KBM-7 (cell line): ENCODE results near the gene UGDH.
"Not testable (repeated sequence)": the region's sequence is repeated elsewhere in the genome, so short reads cannot be mapped to it uniquely, and the experiment has no call there.

Experiments
- DNase-seq: peaks from one replicate; pipeline ENCODE4 v3.0.0-alpha.2; 2015
- in situ Hi-C: fragments of 300-500 bp; cut with MboI; formaldehyde crosslinking; loops from 2 replicates; pipeline ENCODE4 v1.14.3; 2020; ENCODE audit warnings: low sequenced_read_pairs, low pct_unique_long_range_greater_than_20kb, mixed read lengths

UGDH gene

GRCh38 chr4:39527296-39528060 is at the start of gene UGDH:
Gene UGDH, minus strand, starts transcription at chr4:39527439. Its CDS starts 5,927 bp downstream, at chr4:39521512.
- peak; percentile 97 for DNase-seq
- in situ Hi-C loops: no loop called here

GRCh38 chr4:39574946-39575345 is 47.7 kb upstream of the UGDH start:
- DNase-seq: no peak
- in situ Hi-C loops: no loop called here

GRCh38 chr4:39571504-39571903 is 44.3 kb upstream of the UGDH start:
- in situ Hi-C loops: no loop called here
- no peak for DNase-seq

GRCh38 chr4:39571054-39571453 is 43.8 kb upstream of the UGDH start:
- in situ Hi-C loops: no loop called here
- DNase-seq: no peak

GRCh38 chr4:39569209-39569608 is 42.0 kb upstream of the UGDH start:
- in situ Hi-C loops: no loop called here
- no peak for DNase-seq

GRCh38 chr4:39568805-39569204 is 41.6 kb upstream of the UGDH start:
- DNase-seq: no peak
- in situ Hi-C loops: no loop called here

- in situ Hi-C loops: no loop called here
- no peak for DNase-seq
Measured at GRCh38 chr4:39565878-39566600, 38.8 kb upstream of the UGDH start.

- DNase-seq: no peak
- in situ Hi-C loops: no loop called here
Measured at GRCh38 chr4:39563346-39563847, 36.2 kb upstream of the UGDH start.

- no peak for DNase-seq
- in situ Hi-C loops: no loop called here
Measured at GRCh38 chr4:39562792-39563191, 35.6 kb upstream of the UGDH start.

- no peak for DNase-seq
- in situ Hi-C loops: no loop called here
Measured at GRCh38 chr4:39559626-39560025, 32.4 kb upstream of the UGDH start.

GRCh38 chr4:39555472-39555871 is 28.2 kb upstream of the UGDH start:
- in situ Hi-C loops: no loop called here
- DNase-seq: no peak

GRCh38 chr4:39548425-39549067 is 21.3 kb upstream of the UGDH start:
- no peak for DNase-seq
- in situ Hi-C loops: no loop called here

- no peak for DNase-seq
- in situ Hi-C loops: no loop called here
Measured at GRCh38 chr4:39544580-39545315, 17.5 kb upstream of the UGDH start.

GRCh38 chr4:39544080-39544479 is 16.8 kb upstream of the UGDH start:
- DNase-seq, in situ Hi-C loops: not testable (repeated sequence)

- no peak for DNase-seq
- in situ Hi-C loops: no loop called here
Measured at GRCh38 chr4:39543034-39543433, 15.8 kb upstream of the UGDH start.

GRCh38 chr4:39542611-39543012 is 15.4 kb upstream of the UGDH start:
- DNase-seq: no peak

GRCh38 chr4:39541987-39542610 is 14.9 kb upstream of the UGDH start:
- in situ Hi-C loops: no loop called here
- no peak for DNase-seq

More at GRCh38 chr4:39542611-39543012, 15.4 kb upstream of the UGDH start:
- in situ Hi-C loops: no loop called here

- in situ Hi-C loops: no loop called here
Measured at GRCh38 chr4:39539089-39539611, 11.9 kb upstream of the UGDH start.

GRCh38 chr4:39533541-39533940 is 6.3 kb upstream of the UGDH start:
- in situ Hi-C loops: no loop called here
- no peak for DNase-seq

More at GRCh38 chr4:39539089-39539611, 11.9 kb upstream of the UGDH start:
- DNase-seq: no peak
